GM12892 (cell line): ENCODE results near the gene PPP6R2.

Experiments
- POLR2A ChIP-seq: IDR thresholded peaks from 2 replicates; pipeline ENCODE4 v1.6.1; 2011; ENCODE audit warnings: low read depth, low read length, control low read depth
- POLR2AphosphoS5 ChIP-seq: IDR thresholded peaks from 2 replicates; pipeline ENCODE4 v1.6.1; 2011; ENCODE audit warnings: low read depth, low read length, control low read depth
- TAF1 ChIP-seq: IDR thresholded peaks from 2 replicates; pipeline ENCODE4 v1.6.1; 2011; ENCODE audit warnings: low read depth, mild to moderate bottlenecking, control low read depth, low read length, borderline replicate concordance

DNA sequence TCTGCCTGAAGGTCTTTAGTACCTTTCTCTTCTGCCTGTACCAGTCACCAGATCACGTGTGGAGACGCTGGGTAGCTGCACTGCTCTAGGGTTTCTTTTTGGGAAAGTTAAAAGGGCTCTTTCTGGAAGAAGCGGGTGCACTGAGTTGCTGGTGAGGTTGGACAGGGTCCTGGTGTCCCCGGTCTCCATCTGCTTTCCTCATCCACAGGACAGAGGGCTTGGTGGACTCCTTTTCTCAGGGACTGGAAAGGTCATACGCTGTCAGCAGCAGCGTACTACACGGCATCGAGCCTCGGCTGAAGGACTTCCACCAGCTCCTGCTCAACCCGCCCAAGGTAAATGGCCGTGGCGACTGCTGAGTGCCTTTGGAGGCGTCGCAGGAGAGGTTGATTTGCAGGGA lies 78.9 kb downstream of the PPP6R2 start:
- TF ChIP-seq TAF1: no peak
- TF ChIP-seq POLR2A: no peak
- TF ChIP-seq POLR2AphosphoS5: no peak
